IPS-20b (cell line): ENCODE results near the gene PIGX.

ENCODE experiments used
- H3K27ac ChIP-seq: one replicate; pipeline ENCODE4 v1.5.1; 2013; ENCODE audit warnings: low read length
- H3K27me3 ChIP-seq: 2 replicates; pipeline ENCODE4 v1.6.1; 2013; ENCODE audit warnings: mild to moderate bottlenecking, low read length, inconsistent platforms; ENCODE audit not compliant: insufficient read depth
- H3K36me3 ChIP-seq: 2 replicates; pipeline ENCODE4 v1.6.1; 2013; ENCODE audit warnings: low read depth, mild to moderate bottlenecking, inconsistent platforms, low read length, moderate library complexity; ENCODE audit not compliant: insufficient read depth
- H3K4me1 ChIP-seq: 2 replicates; pipeline ENCODE4 v1.6.1; 2013; ENCODE audit warnings: mild to moderate bottlenecking, control low read depth, inconsistent platforms, low read length, moderate library complexity; ENCODE audit not compliant: insufficient read depth
- H3K4me3 ChIP-seq: 2 replicates; pipeline ENCODE4 v1.5.1; 2013; ENCODE audit warnings: mild to moderate bottlenecking, low read length, inconsistent platforms
- H3K9ac ChIP-seq: 2 replicates; pipeline ENCODE4 v1.6.1; 2013; ENCODE audit warnings: low read depth, mild to moderate bottlenecking, inconsistent platforms, low read length, moderate library complexity
- H3K9me3 ChIP-seq: 2 replicates; pipeline ENCODE4 v1.6.1; 2013; ENCODE audit warnings: mild to moderate bottlenecking, low read depth, low read length, inconsistent platforms; ENCODE audit not compliant: insufficient read depth

PIGX gene

DNA sequence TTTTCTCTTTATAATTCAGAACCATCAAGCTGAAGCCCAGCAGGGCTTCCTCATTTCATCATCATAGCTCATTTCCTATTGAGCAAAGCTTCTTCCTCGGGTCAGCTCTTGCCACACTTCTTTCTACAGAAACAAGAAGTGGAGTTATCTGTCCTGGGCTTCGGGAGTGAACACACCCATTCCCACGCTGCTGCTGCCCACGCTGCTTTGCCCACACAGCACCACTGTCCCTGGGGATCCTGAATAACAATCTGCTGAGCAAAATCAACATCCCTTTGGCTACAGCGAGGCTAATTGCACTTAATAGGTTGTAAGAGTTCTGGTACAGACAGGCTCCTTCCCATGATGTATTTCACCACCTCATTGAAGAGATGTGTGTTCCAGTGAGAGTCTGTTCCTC, 23.8 kb upstream of the PIGX start:
- Histone ChIP-seq H3K9ac (no peak overlapping the region), H3K36me3 (no peaks in the 10 kb centered on the region), H3K27ac (no peak overlapping the region), H3K4me3 (no peak overlapping the region), H3K4me1 (no peaks in the 10 kb centered on the region; the same call in 1 of the 2 replicates), H3K9me3 (no peaks in the 10 kb centered on the region), H3K27me3 (no peaks in the 10 kb centered on the region)

DNA sequence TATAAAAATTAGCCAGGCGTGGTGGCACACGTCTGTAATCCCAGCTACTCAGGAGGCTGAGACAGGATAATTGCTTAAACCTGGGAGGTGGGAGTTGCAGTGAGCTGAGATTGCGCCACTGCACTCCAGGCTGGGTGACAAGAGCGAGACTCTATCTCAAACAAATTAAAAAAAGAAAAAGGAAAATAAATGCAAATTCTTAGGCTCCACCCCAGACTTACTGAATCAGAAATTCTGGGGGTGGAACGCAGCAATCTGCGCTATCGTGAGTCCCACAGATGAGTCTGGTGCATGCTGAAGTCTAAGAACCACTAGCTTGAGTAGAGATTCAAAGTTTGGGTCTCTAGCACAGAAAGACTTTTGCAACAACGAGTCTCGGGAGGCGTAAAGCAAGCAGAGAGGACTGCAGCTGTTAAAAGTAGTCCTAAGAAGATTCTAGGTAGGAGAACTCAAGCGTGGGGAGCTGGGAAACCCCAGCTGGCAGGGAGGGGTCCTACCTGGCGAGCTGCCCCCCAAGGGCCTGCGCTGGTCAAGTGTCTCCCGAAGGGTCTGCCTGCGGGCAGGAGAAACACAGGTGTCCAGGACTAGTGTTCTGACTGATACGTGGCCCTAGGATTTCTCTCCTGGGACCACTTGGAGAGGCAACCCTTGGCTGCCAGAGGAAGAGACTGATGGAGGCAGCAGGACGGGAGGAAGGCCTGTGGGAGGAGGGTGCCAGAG, 22.1 kb upstream of the PIGX start:
- no peaks in the 10 kb centered on the region for H3K36me3 ChIP-seq
- no peaks in the 10 kb centered on the region for H3K9me3 ChIP-seq
- no peak overlapping the region for H3K4me3 ChIP-seq
- no peaks in the 10 kb centered on the region; the same call in 1 of the 2 replicates for H3K4me1 ChIP-seq
- H3K9ac ChIP-seq = no peak overlapping the region
- no peak overlapping the region for H3K27ac ChIP-seq
- H3K27me3 ChIP-seq = no peaks in the 10 kb centered on the region

DNA sequence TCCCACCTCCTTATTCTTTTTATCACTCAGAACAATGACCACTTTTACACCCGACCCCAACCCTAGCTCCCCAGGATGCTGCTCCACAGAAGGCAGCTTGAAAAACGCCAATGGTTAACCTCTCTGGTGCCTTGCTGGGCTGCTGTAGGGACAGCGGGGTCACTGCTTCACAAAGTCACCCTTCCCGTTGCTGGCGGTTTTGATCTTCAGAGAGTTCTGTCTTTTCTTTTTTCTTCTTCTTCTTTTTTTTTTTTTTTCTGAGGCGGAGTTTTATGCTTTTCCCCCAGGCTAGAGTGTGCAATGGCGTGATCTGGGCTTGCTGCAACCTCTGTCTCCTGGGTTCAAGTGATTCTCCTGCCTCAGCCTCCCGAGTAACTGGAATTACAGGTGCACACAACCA, 20.8 kb upstream of the PIGX start:
- no peaks in the 10 kb centered on the region for H3K4me1 ChIP-seq

DNA sequence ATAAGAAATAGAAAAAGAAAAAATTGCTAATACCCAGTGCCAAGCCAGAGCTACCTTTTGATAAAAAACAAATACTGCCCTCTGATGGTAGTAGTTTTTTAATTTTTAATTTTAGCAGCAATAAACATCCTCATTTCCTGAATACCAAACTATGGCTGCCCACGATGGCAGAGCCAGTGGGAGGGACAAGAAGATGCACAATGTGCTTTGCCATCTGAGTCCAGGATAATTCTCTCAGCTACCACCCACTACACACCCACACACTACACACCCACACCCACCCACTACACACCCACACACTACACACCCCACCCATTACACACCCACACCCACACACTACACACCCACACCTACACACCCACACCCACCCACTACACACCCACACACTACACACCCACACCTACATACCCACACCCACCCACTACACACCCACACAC, 18.0 kb upstream of the PIGX start:
- H3K36me3 ChIP-seq = no peaks in the 10 kb centered on the region
- no peak overlapping the region for H3K27ac ChIP-seq
- H3K27me3 ChIP-seq = no peaks in the 10 kb centered on the region
- no peaks in the 10 kb centered on the region for H3K4me1 ChIP-seq
- no peak overlapping the region for H3K4me3 ChIP-seq
- H3K9ac ChIP-seq = no peak overlapping the region
- no peaks in the 10 kb centered on the region for H3K9me3 ChIP-seq

More for the DNA sequence above, 20.8 kb upstream of the PIGX start:
- no peak overlapping the region for H3K27ac ChIP-seq
- no peak overlapping the region for H3K9ac ChIP-seq
- H3K27me3 ChIP-seq = no peaks in the 10 kb centered on the region
- H3K9me3 ChIP-seq = no peaks in the 10 kb centered on the region
- no peaks in the 10 kb centered on the region for H3K36me3 ChIP-seq
- H3K4me3 ChIP-seq = no peak overlapping the region

DNA sequence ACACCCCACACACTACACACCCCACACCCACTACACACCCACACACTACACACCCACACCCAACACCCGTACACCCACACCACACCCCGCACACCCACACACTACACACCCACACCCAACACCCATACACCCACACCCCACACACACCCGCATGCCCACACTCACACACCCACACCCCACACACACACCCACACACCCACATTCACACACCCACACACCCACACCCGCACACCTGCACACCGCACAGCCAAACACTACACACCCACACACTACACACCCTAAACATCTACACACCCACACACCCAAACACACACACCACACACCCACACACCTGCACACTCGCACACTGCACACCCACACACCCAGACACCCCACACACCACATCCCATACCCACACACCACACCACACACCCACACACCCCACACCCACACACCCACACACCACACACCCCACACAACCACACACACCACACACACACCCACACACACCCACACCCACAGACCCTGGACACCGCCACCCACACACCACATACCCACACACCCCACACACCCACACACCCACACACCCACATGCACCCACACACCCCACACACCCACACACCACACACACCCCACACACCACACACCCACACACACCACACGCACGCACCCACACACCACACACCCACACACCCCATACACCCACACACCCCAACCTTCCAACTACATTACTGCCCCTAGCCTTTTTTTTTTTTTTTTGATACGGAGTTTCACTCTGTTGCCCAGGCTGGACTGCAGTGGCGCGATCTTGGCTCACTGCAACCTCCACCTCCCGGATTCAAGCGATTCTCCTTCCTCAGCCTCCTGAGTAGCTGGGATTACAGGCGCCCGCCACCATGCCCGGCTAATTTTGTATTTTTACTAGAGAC, 17.0 kb upstream of the PIGX start:
- Histone ChIP-seq H3K27ac (no peak overlapping the region), H3K27me3 (no peaks in the 10 kb centered on the region), H3K4me1 (no peaks in the 10 kb centered on the region), H3K9me3 (no peaks in the 10 kb centered on the region), H3K36me3 (no peaks in the 10 kb centered on the region), H3K4me3 (no peak overlapping the region), H3K9ac (no peak overlapping the region)

DNA sequence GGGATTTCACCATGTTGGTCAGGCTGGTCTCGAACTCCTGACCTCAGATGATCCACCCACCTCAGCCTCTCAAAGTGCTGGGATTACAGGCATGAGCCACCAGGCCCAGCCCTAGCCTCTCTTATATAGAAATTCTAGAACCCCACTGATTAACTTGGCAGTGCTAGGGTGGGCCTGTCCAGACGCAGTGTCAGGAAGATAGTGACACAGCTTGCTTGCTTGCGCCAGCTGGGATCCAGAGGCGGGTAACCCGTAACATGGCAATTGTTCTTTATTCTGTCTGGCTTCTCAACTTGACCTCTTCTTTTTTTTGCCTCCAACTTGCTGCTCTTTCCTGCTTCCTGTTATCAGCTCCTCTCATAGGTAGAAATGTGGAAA, 16.3 kb upstream of the PIGX start:
- Histone ChIP-seq H3K9ac (no peak overlapping the region), H3K36me3 (no peaks in the 10 kb centered on the region)

DNA sequence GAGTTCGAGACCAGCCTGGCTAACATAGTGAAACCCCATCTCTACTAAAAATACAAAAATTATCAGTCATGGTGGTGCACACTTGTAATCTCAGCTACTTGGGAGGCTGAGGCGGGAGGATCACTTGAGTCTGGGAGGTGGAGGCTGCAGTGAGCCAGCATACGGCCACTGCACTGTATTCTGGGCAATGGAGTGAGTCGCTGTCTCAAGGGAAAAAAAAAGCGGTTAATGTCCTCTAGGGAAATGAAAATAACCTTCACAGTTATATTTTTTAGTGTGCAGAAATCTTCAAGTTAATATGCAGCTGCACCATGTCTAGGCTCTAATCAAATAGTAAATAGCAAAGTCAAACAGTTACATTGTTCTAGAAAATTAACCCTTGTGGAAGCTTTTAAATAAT, 14.9 kb upstream of the PIGX start:
- H3K4me3 ChIP-seq = no peak overlapping the region
- no peaks in the 10 kb centered on the region for H3K4me1 ChIP-seq
- no peaks in the 10 kb centered on the region for H3K27me3 ChIP-seq
- no peaks in the 10 kb centered on the region for H3K36me3 ChIP-seq
- H3K9me3 ChIP-seq = no peaks in the 10 kb centered on the region
- no peak overlapping the region for H3K9ac ChIP-seq
- no peak overlapping the region for H3K27ac ChIP-seq

More for the DNA sequence above, 16.3 kb upstream of the PIGX start:
- Histone ChIP-seq H3K4me1 (no peaks in the 10 kb centered on the region), H3K4me3 (no peak overlapping the region), H3K27me3 (no peaks in the 10 kb centered on the region), H3K27ac (no peak overlapping the region), H3K9me3 (no peaks in the 10 kb centered on the region)

DNA sequence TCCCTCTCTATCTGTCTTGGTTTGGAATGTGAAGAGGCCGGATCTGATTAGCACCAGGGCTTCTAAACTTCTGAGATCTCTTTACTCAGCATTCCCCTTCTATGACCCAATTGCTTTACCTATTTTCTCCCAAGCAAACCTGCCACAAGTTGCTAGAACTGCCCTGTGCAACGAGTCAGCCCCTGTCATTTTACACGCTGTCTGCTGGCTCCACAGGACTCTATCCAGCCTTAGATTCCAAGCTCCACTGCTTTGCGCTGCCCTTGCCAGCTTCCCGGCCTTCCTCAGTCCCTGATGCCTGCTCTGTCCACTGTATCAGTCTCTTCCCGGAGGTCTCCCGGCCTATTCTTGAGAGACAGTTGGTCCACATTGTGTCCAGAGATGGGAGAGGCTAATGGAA, 12.4 kb upstream of the PIGX start:
- H3K36me3 ChIP-seq = no peaks in the 10 kb centered on the region
- no peak overlapping the region for H3K9ac ChIP-seq
- H3K9me3 ChIP-seq = no peaks in the 10 kb centered on the region
- H3K27me3 ChIP-seq = no peaks in the 10 kb centered on the region
- no peak overlapping the region for H3K27ac ChIP-seq
- H3K4me1 ChIP-seq = no peaks in the 10 kb centered on the region
- H3K4me3 ChIP-seq = no peak overlapping the region

DNA sequence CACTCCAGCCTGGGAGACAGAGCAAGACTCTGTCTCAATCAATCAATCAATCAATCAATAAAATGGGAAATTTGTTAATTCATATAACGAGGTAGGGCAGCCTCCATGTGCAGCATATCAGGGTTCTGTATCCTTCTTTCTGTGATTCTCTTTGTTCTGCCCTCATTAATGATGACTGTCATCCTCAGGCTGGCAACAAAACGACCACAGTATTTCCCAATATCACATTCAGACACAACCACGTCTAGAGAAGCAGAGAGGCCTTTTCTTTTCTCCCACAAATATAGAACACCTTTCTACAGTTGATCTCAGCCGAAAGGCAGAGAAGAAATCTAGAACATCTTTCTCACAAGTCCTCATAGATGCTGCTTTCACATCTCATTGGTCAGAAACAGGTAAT, 11.4 kb upstream of the PIGX start:
- Histone ChIP-seq H3K27me3 (no peaks in the 10 kb centered on the region), H3K9ac (no peak overlapping the region), H3K4me3 (no peak overlapping the region), H3K4me1 (no peaks in the 10 kb centered on the region), H3K27ac (no peak overlapping the region), H3K36me3 (no peaks in the 10 kb centered on the region), H3K9me3 (no peaks in the 10 kb centered on the region)

DNA sequence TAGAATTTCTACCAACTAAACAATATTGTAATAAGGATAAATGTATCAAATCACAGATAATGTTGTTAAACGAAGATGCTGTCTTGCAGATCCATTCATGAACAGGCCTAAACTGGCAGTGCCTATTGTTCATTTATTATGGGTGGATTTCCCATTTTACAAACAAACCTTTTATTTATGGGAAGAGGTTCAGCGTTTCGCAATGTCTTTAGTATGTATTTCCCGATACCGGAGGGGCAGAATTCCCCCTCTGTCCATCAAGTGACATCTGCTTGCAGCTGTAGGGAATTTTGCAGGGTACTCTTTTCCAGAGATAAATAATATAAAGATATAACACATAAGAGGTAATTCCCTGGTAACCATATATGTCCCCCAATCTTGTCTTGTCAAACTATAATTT, 5.8 kb upstream of the PIGX start:
- H3K4me3 ChIP-seq = no peak overlapping the region
- H3K9me3 ChIP-seq = no peaks in the 10 kb centered on the region
- H3K4me1 ChIP-seq = no peaks in the 10 kb centered on the region
- H3K36me3 ChIP-seq = no peaks in the 10 kb centered on the region
- H3K27me3 ChIP-seq = peaks cover 7% of the 10 kb centered on the region
- no peak overlapping the region for H3K27ac ChIP-seq
- no peak overlapping the region for H3K9ac ChIP-seq

DNA sequence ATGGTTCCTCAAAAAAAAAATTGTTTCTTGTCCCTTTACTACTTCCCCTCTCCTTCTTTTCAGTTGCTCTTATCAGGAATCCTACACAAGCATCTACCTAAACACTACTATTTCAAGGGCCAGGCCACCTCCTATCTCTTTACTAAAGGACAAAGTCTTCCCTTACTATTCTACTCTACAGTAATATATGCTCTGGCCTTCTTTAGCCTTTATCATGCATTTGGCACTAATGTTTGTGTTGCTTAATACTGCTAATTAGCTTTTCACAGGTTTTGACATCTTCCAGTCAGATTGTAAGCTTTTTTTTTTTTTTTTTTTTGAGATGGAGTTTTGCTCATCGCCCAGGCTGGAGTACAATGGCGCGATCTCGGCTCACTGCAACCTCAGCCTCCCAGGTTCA, 5.4 kb upstream of the PIGX start:
- Histone ChIP-seq H3K9ac (no peak overlapping the region), H3K9me3 (no peaks in the 10 kb centered on the region), H3K36me3 (no peaks in the 10 kb centered on the region), H3K27me3 (peaks cover 11% of the 10 kb centered on the region), H3K4me3 (no peak overlapping the region), H3K4me1 (no peaks in the 10 kb centered on the region), H3K27ac (no peak overlapping the region)

DNA sequence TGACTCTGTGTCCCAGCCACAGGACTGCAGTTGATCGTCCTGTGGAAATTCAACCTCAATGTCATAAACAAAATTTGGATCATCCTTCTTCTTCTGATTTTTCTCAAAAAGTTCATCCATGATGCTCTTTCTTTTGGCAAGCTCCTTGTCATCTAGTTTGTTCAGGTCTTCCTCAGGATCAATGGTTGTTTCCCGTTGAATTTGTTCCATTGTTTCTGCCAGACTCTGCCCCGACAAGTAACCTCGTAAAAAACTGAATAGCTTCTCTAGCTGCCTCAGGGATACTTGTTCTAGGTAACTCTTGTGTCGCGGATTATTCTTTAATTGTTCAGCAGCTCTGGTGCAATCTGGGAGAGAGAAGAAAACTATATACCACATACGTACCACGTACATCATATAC, 4.6 kb upstream of the PIGX start:
- H3K36me3 ChIP-seq = no peaks in the 10 kb centered on the region
- H3K9ac ChIP-seq = no peak overlapping the region
- peaks cover 13% of the 10 kb centered on the region for H3K27me3 ChIP-seq
- no peak overlapping the region for H3K27ac ChIP-seq
- no peak overlapping the region for H3K4me3 ChIP-seq
- H3K4me1 ChIP-seq = no peaks in the 10 kb centered on the region
- H3K9me3 ChIP-seq = no peaks in the 10 kb centered on the region
